Adipocyte (in vitro differentiated cells): Measurements from ENCODE around the gene PLCG2.
"Not testable (repeated sequence)": the region's sequence is repeated elsewhere in the genome, so short reads cannot be mapped to it uniquely, and the experiment has no call there.

Source experiments
- DNase-seq: peaks from one replicate; pipeline ENCODE4 v3.0.0-alpha.2; 2015; ENCODE audit warnings: low read depth
- H3K27me3 ChIP-seq: replicated peaks from 2 replicates; pipeline ENCODE4 v1.7.0; 2013; ENCODE audit warnings: mild to moderate bottlenecking, low read length, moderate library complexity; ENCODE audit not compliant: control insufficient read depth, insufficient read depth
- H3K36me3 ChIP-seq: 2 replicates; pipeline ENCODE4 v1.7.0; 2013; ENCODE audit warnings: low read length, mild to moderate bottlenecking, moderate library complexity; ENCODE audit not compliant: control insufficient read depth, insufficient read depth, severe bottlenecking
- H3K4me1 ChIP-seq: 2 replicates; pipeline ENCODE4 v1.7.0; 2013; ENCODE audit warnings: mild to moderate bottlenecking, low read length, moderate library complexity; ENCODE audit not compliant: control insufficient read depth, insufficient read depth
- H3K4me3 ChIP-seq: 2 replicates; pipeline ENCODE4 v1.7.0; 2013; ENCODE audit warnings: mild to moderate bottlenecking, low read length, moderate library complexity
- H3K9ac ChIP-seq: 2 replicates; pipeline ENCODE4 v1.7.0; 2013; ENCODE audit warnings: mild to moderate bottlenecking, low read length, moderate library complexity
- H3K9me3 ChIP-seq: 2 replicates; pipeline ENCODE4 v1.7.0; 2013; ENCODE audit warnings: mild to moderate bottlenecking, low read length, moderate library complexity; ENCODE audit not compliant: control insufficient read depth

Gene PLCG2

DNA sequence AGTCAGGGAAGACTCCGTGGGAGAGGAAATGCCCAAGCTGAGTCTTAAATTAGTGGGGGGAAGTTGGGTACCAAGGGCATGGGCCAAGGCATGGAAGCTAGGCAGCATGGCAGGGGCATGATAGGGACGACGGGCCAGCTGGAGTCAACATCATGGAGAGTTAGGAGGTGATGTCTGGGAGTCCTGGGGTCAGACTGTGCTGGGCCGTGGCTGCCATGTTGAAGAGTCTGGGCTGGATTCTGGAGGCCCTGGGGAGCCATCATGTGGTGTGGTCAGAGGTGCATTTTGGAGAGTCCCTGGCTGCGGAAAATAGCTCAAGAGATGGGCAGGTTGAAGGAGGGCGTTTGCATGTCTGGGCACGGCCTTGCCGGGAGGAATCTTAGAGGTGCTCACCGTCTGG lies 146.9 kb downstream of the PLCG2 start:
- H3K4me3 ChIP-seq: no peak overlapping the region
- H3K4me1 ChIP-seq: no peaks in the 10 kb centered on the region
- H3K9me3 ChIP-seq: no peaks in the 10 kb centered on the region
- DNase-seq: no peak
- H3K9ac ChIP-seq: no peak overlapping the region
- H3K27me3 ChIP-seq: peaks cover 33% of the 10 kb centered on the region
- H3K36me3 ChIP-seq: no peaks in the 10 kb centered on the region

DNA sequence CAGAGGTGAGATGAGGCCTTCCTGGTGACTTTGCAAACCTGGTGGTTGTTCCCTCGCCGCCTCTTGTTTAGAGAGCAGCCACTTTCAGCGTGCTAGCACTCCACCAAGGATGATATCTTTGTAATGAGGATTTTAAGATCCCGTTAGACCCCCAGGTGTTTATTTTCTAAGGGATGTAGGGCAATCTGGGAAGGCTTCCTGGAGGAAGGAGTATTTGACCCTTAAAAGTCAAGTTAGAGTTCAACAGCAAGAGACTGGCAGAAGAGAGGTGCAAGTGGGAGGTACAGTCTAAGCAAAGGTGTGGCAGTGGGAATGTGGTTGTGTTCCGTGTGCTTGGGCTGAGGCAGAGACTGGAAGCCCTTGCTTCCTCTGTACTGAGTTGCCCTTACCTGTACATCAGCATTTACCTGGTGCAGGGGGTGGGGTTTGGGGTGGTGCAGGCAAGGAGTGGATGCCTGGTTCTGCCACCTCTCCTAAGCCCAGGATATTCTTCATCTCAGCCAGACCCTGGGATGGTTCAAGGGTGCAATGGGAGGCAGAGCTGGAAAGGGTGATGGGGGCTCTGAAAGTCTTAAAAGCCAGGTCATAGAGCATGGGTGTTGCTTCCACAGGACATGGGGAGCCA lies 148.6 kb downstream of the PLCG2 start:
- Histone ChIP-seq H3K4me3 (no peak overlapping the region), H3K4me1 (no peaks in the 10 kb centered on the region), H3K27me3 (peaks cover 41% of the 10 kb centered on the region), H3K9me3 (no peaks in the 10 kb centered on the region), H3K36me3 (no peaks in the 10 kb centered on the region), H3K9ac (no peak overlapping the region)
- DNase-seq: no peak

DNA sequence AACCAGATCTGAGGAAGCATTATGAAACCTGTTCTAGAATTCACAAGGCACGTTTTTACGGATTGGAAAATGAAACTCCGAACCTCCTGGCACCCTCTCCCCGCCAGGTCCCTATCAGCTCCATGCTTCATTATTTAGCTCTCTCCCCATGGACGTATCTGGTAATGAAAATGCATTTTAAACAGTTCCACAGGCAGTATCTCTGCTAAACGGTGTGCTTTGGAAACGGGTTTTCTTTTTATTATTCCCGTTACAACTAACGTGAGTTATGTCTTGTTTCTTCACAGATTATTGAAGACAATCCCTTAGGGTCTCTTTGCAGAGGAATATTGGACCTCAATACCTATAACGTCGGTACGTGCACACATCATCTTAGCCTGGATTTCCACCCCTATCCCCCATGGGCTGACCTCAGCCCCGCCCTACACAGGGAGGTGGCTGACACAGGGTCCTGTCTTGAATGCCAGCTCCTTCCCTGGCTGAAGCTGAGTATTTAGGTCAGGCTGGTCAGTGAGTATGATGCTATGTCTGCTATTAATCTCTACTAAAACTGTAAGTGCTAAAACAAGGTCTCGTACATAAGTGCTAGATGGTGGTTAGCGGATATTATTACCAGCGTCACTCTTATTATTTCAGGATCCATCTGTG lies 149.3 kb downstream of the PLCG2 start:
- Histone ChIP-seq H3K4me1 (no peaks in the 10 kb centered on the region), H3K36me3 (no peaks in the 10 kb centered on the region), H3K9ac (no peak overlapping the region), H3K4me3 (no peak overlapping the region), H3K9me3 (no peaks in the 10 kb centered on the region), H3K27me3 (peaks cover 41% of the 10 kb centered on the region)
- DNase-seq: no peak

DNA sequence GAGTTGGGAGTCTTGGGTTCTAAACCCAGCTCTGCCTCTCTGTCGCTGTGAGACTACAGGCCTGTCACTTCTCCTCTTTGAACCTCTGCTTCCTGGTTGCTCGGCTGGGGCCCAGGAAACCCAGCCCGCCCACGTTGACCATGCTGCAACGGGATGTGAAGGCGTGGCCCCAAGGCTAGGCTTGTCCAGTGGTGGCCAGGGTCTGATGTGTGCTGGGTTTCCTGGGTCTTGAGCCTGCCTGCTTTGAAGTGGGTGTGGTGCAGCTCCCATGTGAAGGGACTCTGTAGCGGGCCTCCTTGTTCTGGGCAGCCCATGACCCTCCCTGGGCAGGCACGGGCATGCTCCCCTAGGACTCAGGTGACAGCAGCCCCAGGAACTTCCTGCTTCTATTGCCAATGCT lies 149.9 kb downstream of the PLCG2 start:
- Histone ChIP-seq H3K27me3 (peaks cover 38% of the 10 kb centered on the region), H3K4me1 (no peaks in the 10 kb centered on the region), H3K36me3 (no peaks in the 10 kb centered on the region), H3K9ac (no peak overlapping the region), H3K9me3 (no peaks in the 10 kb centered on the region), H3K4me3 (no peak overlapping the region)
- DNase-seq: no peak

DNA sequence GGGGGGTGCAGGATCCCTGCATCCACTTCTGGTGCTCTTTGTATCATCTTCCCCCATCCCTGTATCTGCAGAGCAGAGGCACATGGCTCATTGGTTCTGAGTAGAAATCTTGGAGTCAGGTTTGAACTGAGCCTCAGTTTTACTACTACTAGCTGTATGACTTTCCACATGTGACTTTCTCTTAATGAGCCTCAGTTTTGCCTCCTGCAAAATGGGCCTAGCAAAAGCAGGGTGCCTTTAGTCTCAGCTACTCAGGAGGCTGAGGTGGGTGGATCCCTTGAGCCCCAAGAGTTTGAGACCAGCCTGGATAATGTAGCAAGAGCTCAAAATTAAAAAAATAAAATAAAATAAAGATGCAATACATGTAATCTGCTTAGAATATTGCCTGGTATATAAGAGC lies 150.8 kb downstream of the PLCG2 start:
- Histone ChIP-seq H3K4me1 (no peaks in the 10 kb centered on the region), H3K9me3 (no peaks in the 10 kb centered on the region), H3K9ac (no peak overlapping the region), H3K4me3 (no peak overlapping the region), H3K27me3 (peaks cover 38% of the 10 kb centered on the region), H3K36me3 (no peaks in the 10 kb centered on the region)
- no peak for DNase-seq

DNA sequence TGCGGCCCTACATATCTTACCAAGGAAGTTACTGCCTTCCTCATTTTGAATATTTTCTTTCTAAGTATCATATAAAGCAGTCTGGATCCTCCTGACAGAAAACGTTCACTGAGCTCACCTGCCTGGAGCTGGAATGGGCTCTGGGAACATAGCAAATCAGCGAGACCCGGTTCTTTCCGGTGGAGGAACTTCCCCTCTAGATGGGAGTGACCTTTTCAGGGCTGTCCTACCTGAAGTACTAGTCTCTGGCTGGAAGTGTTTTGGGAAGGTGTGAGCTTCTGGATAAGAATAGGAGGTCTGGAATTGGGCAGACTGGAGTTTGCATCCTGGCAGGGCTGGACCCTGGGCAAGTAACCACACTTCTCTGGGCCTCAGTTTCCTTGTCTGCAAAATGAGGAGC lies 152.8 kb downstream of the PLCG2 start:
- H3K9ac ChIP-seq: no peak overlapping the region
- no peaks in the 10 kb centered on the region for H3K36me3 ChIP-seq
- no peaks in the 10 kb centered on the region for H3K4me1 ChIP-seq
- H3K27me3 ChIP-seq: peaks cover 41% of the 10 kb centered on the region
- H3K4me3 ChIP-seq: no peak overlapping the region
- no peaks in the 10 kb centered on the region for H3K9me3 ChIP-seq
- no peak for DNase-seq

DNA sequence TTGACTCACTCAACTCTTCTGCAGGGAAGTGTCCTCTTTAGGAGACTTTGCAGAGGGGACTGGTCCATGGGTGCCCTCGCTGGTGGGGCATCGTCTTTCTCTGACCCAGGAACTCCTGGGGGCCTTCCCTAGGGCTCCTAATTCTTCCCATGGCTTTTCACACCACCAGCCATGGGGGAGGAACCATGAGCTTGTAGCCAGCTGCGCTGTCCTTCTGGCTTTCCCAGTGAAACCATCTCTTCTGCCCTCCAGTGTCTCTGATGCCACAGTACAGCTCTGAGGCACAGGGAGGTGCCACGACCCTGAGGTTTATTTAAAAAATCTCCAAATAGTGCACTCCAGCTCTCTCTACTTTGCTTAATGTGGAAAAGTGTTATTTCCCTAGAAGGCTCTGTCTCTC lies 153.6 kb downstream of the PLCG2 start:
- no peak for DNase-seq
- Histone ChIP-seq H3K36me3 (no peaks in the 10 kb centered on the region), H3K9ac (no peak overlapping the region)

DNA sequence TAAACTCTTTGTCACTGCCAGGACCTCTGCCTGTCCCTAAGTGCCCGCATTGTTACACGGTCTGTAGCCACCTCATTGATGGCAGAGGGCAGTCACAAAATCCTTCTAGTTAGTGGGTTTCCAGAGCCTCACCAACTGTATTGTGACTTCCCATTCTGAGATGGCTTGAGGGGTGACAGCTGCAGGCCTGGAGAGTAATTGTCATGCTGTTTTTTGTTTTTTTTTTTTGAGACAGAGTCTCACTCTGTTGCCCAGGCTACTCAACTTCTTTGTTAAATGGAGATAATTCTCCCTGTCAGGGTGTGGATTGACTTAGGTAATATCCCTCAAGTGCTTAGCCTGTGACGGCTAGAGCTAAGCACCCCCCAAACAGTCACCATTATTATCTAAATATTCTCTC lies 154.3 kb downstream of the PLCG2 start:
- no peaks in the 10 kb centered on the region for H3K36me3 ChIP-seq

More for the DNA sequence above, 153.6 kb downstream of the PLCG2 start:
- H3K4me3 ChIP-seq: no peak overlapping the region
- H3K27me3 ChIP-seq: peaks cover 41% of the 10 kb centered on the region
- no peaks in the 10 kb centered on the region for H3K9me3 ChIP-seq
- no peaks in the 10 kb centered on the region for H3K4me1 ChIP-seq

DNA sequence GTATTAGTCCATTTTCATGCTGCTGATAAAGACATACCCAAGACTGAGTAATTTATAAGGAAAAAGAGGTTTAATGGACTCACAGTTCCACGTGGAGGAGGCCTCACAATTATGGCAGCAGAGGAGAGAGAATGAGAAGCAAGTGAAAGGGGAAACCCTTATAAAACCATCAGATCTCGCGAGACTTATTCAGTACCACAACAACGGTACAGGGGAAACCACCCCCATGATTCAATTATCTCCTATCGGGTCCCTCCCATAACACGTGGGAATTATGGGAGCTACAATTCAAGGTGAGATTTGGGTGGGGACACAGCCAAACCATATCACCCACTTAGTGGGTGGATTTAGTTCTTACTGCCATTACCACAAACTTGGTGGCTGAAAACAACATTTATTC lies 155.6 kb downstream of the PLCG2 start:
- not testable (repeated sequence) for DNase-seq, H3K4me1 ChIP-seq, H3K9ac ChIP-seq, H3K36me3 ChIP-seq, H3K4me3 ChIP-seq, H3K9me3 ChIP-seq
- peaks cover 46% of the 10 kb centered on the region for H3K27me3 ChIP-seq

More for the DNA sequence above, 154.3 kb downstream of the PLCG2 start:
- Histone ChIP-seq H3K27me3 (peaks cover 36% of the 10 kb centered on the region), H3K9ac (no peak overlapping the region), H3K4me1 (no peaks in the 10 kb centered on the region), H3K4me3 (no peak overlapping the region), H3K9me3 (no peaks in the 10 kb centered on the region)
- no peak for DNase-seq

DNA sequence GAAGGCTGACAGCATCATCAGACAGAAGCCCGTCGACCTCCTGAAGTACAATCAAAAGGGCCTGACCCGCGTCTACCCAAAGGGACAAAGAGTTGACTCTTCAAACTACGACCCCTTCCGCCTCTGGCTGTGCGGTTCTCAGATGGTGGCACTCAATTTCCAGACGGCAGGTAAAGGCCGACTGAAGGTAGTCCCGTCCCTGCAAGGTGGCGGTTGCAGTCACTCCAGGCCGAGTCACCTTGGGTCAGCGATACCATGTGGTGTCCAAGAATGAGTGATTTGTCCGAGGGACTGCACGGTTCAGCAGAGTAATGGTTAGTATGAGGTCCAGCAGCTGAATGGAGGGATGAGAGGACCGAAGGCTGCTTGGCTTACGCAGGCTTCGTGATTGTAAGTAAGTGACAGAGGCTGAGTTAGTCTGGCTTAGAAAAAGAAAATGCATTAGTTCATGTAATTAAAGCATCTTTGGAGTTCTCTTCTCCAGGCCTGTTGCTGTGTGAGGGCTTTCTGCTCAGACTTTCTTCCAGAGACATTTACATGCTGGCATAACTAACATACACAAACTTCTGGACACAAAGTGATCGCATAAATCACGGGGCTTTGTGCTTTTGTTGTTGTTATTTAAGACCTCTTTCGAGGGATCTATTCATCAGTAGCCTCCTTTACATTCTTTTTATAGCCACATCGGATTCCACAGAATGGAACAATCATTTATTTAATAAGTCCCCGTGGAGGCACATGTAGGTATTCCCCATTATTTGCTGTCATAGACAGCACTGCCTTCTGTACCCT lies 157.3 kb downstream of the PLCG2 start:
- Histone ChIP-seq H3K4me1 (peaks cover 5% of the 10 kb centered on the region), H3K9ac (no peak overlapping the region), H3K27me3 (peaks cover 41% of the 10 kb centered on the region), H3K4me3 (no peak overlapping the region), H3K36me3 (no peaks in the 10 kb centered on the region), H3K9me3 (no peaks in the 10 kb centered on the region)
- no peak for DNase-seq

DNA sequence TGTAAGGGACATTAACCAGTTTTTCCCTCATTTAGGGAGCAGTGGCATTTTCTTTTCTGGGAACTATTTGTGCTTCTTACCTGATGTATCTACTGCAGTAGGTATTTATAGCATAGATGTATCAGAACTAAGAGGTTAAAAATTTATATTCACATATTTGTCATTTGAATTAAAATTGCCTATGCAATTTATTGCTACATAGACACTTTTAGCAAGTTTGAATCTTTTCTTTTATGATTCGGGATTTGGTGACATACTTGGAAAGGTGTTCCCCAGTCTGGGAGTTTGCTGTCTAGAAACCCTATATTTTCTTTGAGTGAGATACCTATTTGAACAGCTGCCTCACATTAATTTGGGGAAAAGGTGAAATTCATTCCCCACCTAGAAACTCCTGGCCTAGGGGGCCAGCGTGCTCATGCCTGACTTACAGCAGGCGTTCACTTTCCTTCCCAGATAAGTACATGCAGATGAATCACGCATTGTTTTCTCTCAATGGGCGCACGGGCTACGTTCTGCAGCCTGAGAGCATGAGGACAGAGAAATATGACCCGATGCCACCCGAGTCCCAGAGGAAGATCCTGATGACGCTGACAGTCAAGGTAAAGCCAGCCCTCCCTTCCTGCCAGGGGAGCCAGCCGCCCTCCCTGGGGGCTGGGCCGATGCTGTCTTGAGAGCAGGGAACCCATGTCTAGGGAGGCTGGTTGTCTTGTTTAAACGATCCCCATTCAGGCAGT lies 158.4 kb downstream of the PLCG2 start:
- no peak for DNase-seq
- H3K9me3 ChIP-seq: no peaks in the 10 kb centered on the region
- H3K27me3 ChIP-seq: peaks cover 32% of the 10 kb centered on the region
- H3K4me1 ChIP-seq: peaks cover 7% of the 10 kb centered on the region
- H3K9ac ChIP-seq: no peak overlapping the region
- no peak overlapping the region for H3K4me3 ChIP-seq
- no peaks in the 10 kb centered on the region for H3K36me3 ChIP-seq
